ENCODE measurements around the gene ARRB2. TPM values are rescaled to one million over a fixed set of nuclear protein-coding genes. Genes with fewer than 3 reads are reported as not detected.
"Not testable (repeated sequence)": the region's sequence is repeated elsewhere in the genome, so short reads cannot be mapped to it uniquely, and the experiment has no call there.

The ARRB2 gene
- total RNA-seq, 1 donor from 2014 or later = 7.3 TPM

DNA sequence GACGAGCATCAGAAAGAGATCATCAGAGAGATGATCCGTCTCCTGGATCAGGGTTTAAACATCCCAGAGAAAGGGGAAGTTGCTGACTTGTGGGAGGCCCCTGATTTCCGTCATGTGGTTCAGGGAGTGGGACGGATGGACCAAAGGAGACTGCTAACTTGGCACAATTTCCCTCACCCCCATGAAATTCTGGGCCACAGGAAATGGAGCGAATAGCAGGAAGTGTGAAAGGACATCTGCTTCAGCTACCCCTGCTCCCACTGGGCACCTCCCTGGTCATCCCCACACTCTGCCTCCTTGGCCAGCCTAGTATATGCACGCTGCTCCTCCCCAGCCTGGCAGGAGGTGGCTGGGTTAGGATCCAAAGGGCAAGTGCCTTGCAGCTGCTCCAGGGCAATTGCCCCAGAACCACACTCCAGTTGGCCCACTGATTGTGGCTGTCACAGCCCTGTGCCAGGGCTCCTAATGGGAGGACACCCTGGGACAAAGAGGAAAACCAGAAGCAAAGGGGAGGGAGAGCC, 1.3 kb downstream of the ARRB2 start:
- H3K4me1 ChIP-seq (ENCODE audit: control insufficient read depth in 3 of 3, insufficient read depth in 3 of 3, low read length in 3 of 3) = peaks cover 19 to 25% (median 22%) of the 10 kb centered on the region in 3 donors
- H3K27me3 ChIP-seq (ENCODE audit: control insufficient read depth in 3 of 3, insufficient read depth in 3 of 3, low read length in 3 of 3) = no peaks in the 10 kb centered on the region
- H3K9me3 ChIP-seq (ENCODE audit: control insufficient read depth in 3 of 3, low read length in 3 of 3) = no peaks in the 10 kb centered on the region
- H3K36me3 ChIP-seq (ENCODE audit: control insufficient read depth in 3 of 3, insufficient read depth in 3 of 3, low read length in 3 of 3) = no peaks in the 10 kb centered on the region
- H3K9ac ChIP-seq (ENCODE audit: low read depth in 1 of 3, low read length in 3 of 3) = peak overlapping the region in 2 of 3 donors; percentile 63 to 73
- H3K4me3 ChIP-seq (ENCODE audit: low read length in 3 of 3) = peak overlapping the region; percentile 56 to 72 (median 68)
- H3K27ac ChIP-seq (ENCODE audit: low read depth, low read length) = peak overlapping the region; percentile 57

DNA sequence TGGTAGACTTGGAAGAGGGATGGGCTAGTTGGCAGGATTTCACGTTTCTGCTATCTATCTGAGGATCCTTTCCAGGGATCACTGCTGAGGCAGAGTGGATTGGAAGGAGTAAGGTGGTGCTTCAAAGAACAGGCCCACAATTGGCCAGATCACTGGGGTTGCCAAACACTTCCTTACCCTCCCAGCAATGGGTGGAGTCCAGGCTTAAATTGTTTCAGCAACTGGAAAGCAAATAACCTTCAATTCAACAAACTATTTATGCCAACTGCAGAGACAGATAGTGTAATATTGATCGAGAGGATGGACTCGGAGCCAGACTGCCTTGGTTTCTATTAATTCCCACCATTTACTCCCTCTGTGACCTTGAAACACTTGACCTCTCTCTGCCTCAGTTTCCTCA, 2.1 kb downstream of the ARRB2 start:
- Histone ChIP-seq H3K27ac (ENCODE audit: low read depth, low read length) (peak overlapping the region; percentile 37), H3K27me3 (ENCODE audit: control insufficient read depth in 3 of 3, insufficient read depth in 3 of 3, low read length in 3 of 3) (no peaks in the 10 kb centered on the region), H3K4me1 (ENCODE audit: control insufficient read depth in 3 of 3, insufficient read depth in 3 of 3, low read length in 3 of 3) (peaks cover 19 to 25% (median 22%) of the 10 kb centered on the region in 3 donors), H3K9ac (ENCODE audit: low read depth in 1 of 3, low read length in 3 of 3) (no peak overlapping the region), H3K36me3 (ENCODE audit: control insufficient read depth in 3 of 3, insufficient read depth in 3 of 3, low read length in 3 of 3) (peaks cover under 1 to 3% (median 3%) of the 10 kb centered on the region in 3 donors), H3K4me3 (ENCODE audit: low read length in 3 of 3) (peak overlapping the region in 1 of 3 donors; percentile 17), H3K9me3 (ENCODE audit: control insufficient read depth in 3 of 3, low read length in 3 of 3) (no peaks in the 10 kb centered on the region)

DNA sequence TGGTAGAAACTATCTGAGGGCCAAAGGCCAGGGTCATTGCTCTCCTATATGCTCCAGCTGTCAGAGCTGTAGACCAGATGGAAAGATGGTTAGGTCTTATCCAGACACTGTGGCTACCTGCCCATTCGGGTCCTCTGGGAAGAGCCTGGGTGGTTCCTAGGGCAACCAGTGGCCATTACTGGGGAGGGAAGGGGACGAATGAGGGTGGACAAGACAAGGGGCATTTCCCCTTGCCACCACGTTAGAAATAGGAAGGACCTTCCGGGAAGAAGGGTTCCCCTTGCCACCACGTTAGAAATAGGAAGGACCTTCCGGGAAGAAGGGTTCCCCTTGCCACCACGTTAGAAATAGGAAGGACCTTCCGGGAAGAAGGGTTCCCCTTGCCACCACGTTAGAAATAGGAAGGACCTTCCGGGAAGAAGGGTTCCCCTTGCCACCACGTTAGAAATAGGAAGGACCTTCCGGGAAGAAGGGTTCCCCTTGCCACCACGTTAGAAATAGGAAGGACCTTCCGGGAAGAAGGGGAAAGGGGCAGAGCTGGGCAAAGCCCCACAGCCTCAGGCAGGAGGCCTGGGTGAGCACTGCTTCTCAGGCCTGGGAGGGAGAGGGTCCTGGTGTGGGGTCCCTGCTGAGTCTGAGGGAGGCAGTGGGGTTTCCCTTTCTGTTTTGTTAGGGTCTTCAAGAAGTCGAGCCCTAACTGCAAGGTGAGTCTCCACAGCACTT, 4.1 kb downstream of the ARRB2 start:
- H3K4me3 ChIP-seq (ENCODE audit: low read length in 3 of 3); H3K27me3 ChIP-seq (ENCODE audit: control insufficient read depth in 3 of 3, insufficient read depth in 3 of 3, low read length in 3 of 3); H3K36me3 ChIP-seq (ENCODE audit: control insufficient read depth in 3 of 3, insufficient read depth in 3 of 3, low read length in 3 of 3); H3K9ac ChIP-seq (ENCODE audit: low read depth in 1 of 3, low read length in 3 of 3); H3K27ac ChIP-seq (ENCODE audit: low read depth, low read length); H3K9me3 ChIP-seq (ENCODE audit: control insufficient read depth in 3 of 3, low read length in 3 of 3): not testable (repeated sequence)
- H3K4me1 ChIP-seq (ENCODE audit: control insufficient read depth in 3 of 3, insufficient read depth in 3 of 3, low read length in 3 of 3) = peaks cover 19 to 24% (median 22%) of the 10 kb centered on the region in 3 donors

DNA sequence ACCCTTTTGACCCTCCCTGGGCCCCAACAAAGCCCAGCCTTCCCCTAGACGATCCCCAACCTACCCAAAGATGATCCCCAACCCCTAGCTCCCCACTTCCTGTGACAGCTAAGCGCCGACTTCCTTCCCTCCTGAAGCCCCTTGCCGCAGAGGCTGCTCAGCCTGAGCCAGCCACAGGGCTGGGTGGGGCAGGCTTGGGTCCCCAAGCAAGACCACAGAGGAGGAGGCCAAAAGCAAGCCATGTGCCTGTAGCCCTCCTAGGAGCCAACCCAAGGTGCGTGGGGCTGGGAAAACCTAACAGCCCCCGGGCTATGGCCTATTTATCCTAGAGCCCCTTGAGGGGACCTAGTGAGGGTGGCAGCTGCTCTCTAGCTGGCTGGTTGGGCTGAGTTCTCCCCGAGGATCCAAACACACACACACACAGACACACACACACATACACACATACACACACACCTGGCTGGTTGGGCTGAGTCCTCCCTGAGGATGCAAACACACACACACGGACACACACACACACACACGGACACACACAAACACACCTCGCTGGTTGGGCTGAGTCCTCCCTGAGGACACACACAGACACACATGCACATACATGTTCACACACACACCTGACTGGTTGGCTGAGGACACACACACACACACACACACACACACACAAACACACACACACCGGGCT, 4.8 kb downstream of the ARRB2 start:
- H3K27me3 ChIP-seq (ENCODE audit: control insufficient read depth in 3 of 3, insufficient read depth in 3 of 3, low read length in 3 of 3) = no peaks in the 10 kb centered on the region
- no peak overlapping the region for H3K27ac ChIP-seq (ENCODE audit: low read depth, low read length)

DNA sequence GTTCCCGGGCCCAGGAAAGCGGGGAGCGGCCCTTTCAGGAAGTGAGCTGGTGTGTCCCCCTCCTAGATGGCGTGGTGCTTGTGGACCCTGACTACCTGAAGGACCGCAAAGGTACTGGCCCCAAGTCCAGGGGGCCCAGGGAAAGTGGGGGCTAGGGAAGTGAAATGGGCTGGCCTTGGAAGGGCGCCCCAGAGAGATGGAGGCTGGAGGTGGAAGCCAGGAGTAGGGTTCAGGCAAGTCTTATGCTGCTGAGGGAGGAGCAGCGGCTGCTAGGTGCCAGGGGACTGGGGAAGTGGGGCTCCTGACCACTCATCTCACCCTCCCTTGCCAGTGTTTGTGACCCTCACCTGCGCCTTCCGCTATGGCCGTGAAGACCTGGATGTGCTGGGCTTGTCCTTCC, 5.6 kb downstream of the ARRB2 start:
- H3K9me3 ChIP-seq (ENCODE audit: control insufficient read depth in 3 of 3, low read length in 3 of 3) = no peaks in the 10 kb centered on the region
- H3K27me3 ChIP-seq (ENCODE audit: control insufficient read depth in 3 of 3, insufficient read depth in 3 of 3, low read length in 3 of 3) = no peaks in the 10 kb centered on the region
- H3K36me3 ChIP-seq (ENCODE audit: control insufficient read depth in 3 of 3, insufficient read depth in 3 of 3, low read length in 3 of 3) = peaks cover 5 to 10% (median 9%) of the 10 kb centered on the region in 3 donors
- no peak overlapping the region for H3K27ac ChIP-seq (ENCODE audit: low read depth, low read length)
- H3K9ac ChIP-seq (ENCODE audit: low read depth in 1 of 3, low read length in 3 of 3) = no peak overlapping the region
- peaks cover 13 to 20% (median 13%) of the 10 kb centered on the region in 3 donors for H3K4me1 ChIP-seq (ENCODE audit: control insufficient read depth in 3 of 3, insufficient read depth in 3 of 3, low read length in 3 of 3)
- no peak overlapping the region for H3K4me3 ChIP-seq (ENCODE audit: low read length in 3 of 3)

More for the DNA sequence above, 4.8 kb downstream of the ARRB2 start:
- H3K36me3 ChIP-seq (ENCODE audit: control insufficient read depth in 3 of 3, insufficient read depth in 3 of 3, low read length in 3 of 3) = peaks cover 5 to 10% (median 9%) of the 10 kb centered on the region in 3 donors
- H3K9me3 ChIP-seq (ENCODE audit: control insufficient read depth in 3 of 3, low read length in 3 of 3) = no peaks in the 10 kb centered on the region
- H3K4me1 ChIP-seq (ENCODE audit: control insufficient read depth in 3 of 3, insufficient read depth in 3 of 3, low read length in 3 of 3) = peaks cover 17 to 23% (median 18%) of the 10 kb centered on the region in 3 donors
- no peak overlapping the region for H3K4me3 ChIP-seq (ENCODE audit: low read length in 3 of 3)
- H3K9ac ChIP-seq (ENCODE audit: low read depth in 1 of 3, low read length in 3 of 3) = no peak overlapping the region

DNA sequence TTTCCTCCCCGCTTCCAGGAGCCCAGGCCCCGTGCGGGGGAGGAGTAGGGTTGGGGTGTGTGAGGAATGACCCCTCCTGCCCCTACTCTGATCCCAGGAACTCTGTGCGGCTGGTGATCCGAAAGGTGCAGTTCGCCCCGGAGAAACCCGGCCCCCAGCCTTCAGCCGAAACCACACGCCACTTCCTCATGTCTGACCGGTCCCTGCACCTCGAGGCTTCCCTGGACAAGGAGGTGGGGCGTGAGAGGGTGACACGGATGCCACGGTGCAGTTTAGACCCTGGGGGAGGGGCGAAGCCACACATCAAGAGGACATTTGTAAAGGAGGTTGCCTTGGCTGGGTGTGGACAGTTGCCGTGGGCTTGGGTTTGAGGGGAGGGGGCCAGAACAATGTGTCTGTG, 7.4 kb downstream of the ARRB2 start:
- no peak overlapping the region for H3K9ac ChIP-seq (ENCODE audit: low read depth in 1 of 3, low read length in 3 of 3)
- no peaks in the 10 kb centered on the region for H3K9me3 ChIP-seq (ENCODE audit: control insufficient read depth in 3 of 3, low read length in 3 of 3)
- no peak overlapping the region for H3K4me3 ChIP-seq (ENCODE audit: low read length in 3 of 3)
- peaks cover 0 to 3% (median 0%) of the 10 kb centered on the region in 3 donors for H3K4me1 ChIP-seq (ENCODE audit: control insufficient read depth in 3 of 3, insufficient read depth in 3 of 3, low read length in 3 of 3)
- H3K27ac ChIP-seq (ENCODE audit: low read depth, low read length) = no peak overlapping the region
- no peaks in the 10 kb centered on the region for H3K27me3 ChIP-seq (ENCODE audit: control insufficient read depth in 3 of 3, insufficient read depth in 3 of 3, low read length in 3 of 3)
- peaks cover 5 to 10% (median 9%) of the 10 kb centered on the region in 3 donors for H3K36me3 ChIP-seq (ENCODE audit: control insufficient read depth in 3 of 3, insufficient read depth in 3 of 3, low read length in 3 of 3)

DNA sequence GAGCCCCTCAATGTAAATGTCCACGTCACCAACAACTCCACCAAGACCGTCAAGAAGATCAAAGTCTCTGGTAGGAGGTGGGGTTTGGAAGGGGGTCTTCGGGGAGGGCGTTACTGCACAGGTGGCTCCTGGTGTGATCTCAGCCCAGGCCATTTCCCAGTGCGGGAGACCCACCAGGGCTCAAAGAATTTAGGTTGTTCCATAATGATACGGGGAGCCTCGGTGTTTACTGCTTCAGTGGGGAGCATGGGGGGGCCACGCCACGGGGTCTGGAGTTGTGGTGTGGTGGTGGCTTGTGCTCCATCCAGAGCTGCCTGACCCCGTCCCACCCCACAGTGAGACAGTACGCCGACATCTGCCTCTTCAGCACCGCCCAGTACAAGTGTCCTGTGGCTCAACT, 7.8 kb downstream of the ARRB2 start:
- Histone ChIP-seq H3K27me3 (ENCODE audit: control insufficient read depth in 3 of 3, insufficient read depth in 3 of 3, low read length in 3 of 3) (no peaks in the 10 kb centered on the region), H3K9ac (ENCODE audit: low read depth in 1 of 3, low read length in 3 of 3) (no peak overlapping the region), H3K27ac (ENCODE audit: low read depth, low read length) (no peak overlapping the region), H3K4me1 (ENCODE audit: control insufficient read depth in 3 of 3, insufficient read depth in 3 of 3, low read length in 3 of 3) (peaks cover 0 to 3% (median 0%) of the 10 kb centered on the region in 3 donors), H3K4me3 (ENCODE audit: low read length in 3 of 3) (no peak overlapping the region), H3K36me3 (ENCODE audit: control insufficient read depth in 3 of 3, insufficient read depth in 3 of 3, low read length in 3 of 3) (peaks cover 5 to 10% (median 9%) of the 10 kb centered on the region in 3 donors), H3K9me3 (ENCODE audit: control insufficient read depth in 3 of 3, low read length in 3 of 3) (no peaks in the 10 kb centered on the region)

DNA sequence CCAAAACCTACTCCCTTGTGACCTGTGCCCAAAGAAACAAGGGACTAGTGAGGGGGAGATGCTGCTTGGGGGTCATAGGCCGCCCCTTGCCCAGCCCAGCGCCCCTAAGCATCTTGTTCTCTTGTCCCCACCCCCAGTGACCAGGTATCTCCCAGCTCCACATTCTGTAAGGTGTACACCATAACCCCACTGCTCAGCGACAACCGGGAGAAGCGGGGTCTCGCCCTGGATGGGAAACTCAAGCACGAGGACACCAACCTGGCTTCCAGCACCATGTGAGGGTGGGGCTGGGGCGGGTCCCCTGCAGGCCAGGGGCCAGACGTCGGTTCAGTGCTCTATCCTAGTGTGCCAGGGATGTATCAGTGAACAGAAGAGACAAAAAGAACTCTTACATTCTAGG, 8.7 kb downstream of the ARRB2 start:
- Histone ChIP-seq H3K9ac (ENCODE audit: low read depth in 1 of 3, low read length in 3 of 3) (no peak overlapping the region), H3K9me3 (ENCODE audit: control insufficient read depth in 3 of 3, low read length in 3 of 3) (no peaks in the 10 kb centered on the region), H3K4me1 (ENCODE audit: control insufficient read depth in 3 of 3, insufficient read depth in 3 of 3, low read length in 3 of 3) (peaks cover 0 to 3% (median 0%) of the 10 kb centered on the region in 3 donors), H3K27me3 (ENCODE audit: control insufficient read depth in 3 of 3, insufficient read depth in 3 of 3, low read length in 3 of 3) (no peaks in the 10 kb centered on the region), H3K27ac (ENCODE audit: low read depth, low read length) (no peak overlapping the region), H3K4me3 (ENCODE audit: low read length in 3 of 3) (no peak overlapping the region), H3K36me3 (ENCODE audit: control insufficient read depth in 3 of 3, insufficient read depth in 3 of 3, low read length in 3 of 3) (peaks cover 5 to 10% (median 9%) of the 10 kb centered on the region in 3 donors)

DNA sequence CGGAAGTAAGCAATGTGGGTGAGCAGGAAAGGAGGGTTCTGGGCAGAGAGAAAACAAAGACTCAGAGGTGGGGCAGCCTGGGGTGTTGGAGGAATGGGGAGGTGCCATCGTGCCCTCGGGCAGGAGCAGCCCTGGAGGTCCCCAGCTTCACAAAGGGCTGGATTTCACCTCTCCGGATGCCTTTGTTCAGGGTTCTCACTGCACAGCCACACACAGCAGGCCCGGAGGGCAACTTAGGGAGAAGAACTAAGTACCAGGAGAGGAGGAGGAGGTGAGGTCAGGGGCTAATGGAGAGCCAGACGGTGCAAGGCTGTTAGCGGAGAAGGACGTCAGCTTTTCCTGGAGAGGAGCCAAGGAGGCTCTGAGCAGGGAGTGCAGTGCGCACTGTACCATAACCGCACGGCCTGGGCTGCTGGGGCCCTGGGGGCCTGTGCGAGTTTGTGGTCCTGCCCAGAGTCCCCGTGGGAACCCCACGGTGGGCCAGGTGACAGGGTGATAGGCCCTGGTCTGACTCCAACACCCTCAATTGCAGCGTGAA, 9.3 kb downstream of the ARRB2 start:
- peak overlapping the region in 1 of 3 donors; percentile 50 for H3K9ac ChIP-seq (ENCODE audit: low read depth in 1 of 3, low read length in 3 of 3)
- H3K4me1 ChIP-seq (ENCODE audit: control insufficient read depth in 3 of 3, insufficient read depth in 3 of 3, low read length in 3 of 3) = peaks cover 0 to 3% (median 0%) of the 10 kb centered on the region in 3 donors
- no peak overlapping the region for H3K27ac ChIP-seq (ENCODE audit: low read depth, low read length)
- peaks cover 5 to 10% (median 9%) of the 10 kb centered on the region in 3 donors for H3K36me3 ChIP-seq (ENCODE audit: control insufficient read depth in 3 of 3, insufficient read depth in 3 of 3, low read length in 3 of 3)
- no peak overlapping the region for H3K4me3 ChIP-seq (ENCODE audit: low read length in 3 of 3)
- H3K27me3 ChIP-seq (ENCODE audit: control insufficient read depth in 3 of 3, insufficient read depth in 3 of 3, low read length in 3 of 3) = no peaks in the 10 kb centered on the region
- no peaks in the 10 kb centered on the region for H3K9me3 ChIP-seq (ENCODE audit: control insufficient read depth in 3 of 3, low read length in 3 of 3)

All from skeletal muscle tissue (tissue), 4 donors.